OCI-LY7 (cell line): ENCODE data around the gene MOB3B. TPM values are rescaled to one million over a fixed set of nuclear protein-coding genes. Genes with fewer than 3 reads are reported as not detected.
"Not testable (repeated sequence)": the region's sequence is repeated elsewhere in the genome, so short reads cannot be mapped to it uniquely, and the experiment has no call there.

Experiments used
- BruUV-seq: library from RNA; stranded (reverse); fragments of 400-500 nt; replicated peaks from 2 replicates; lab custom pipeline; 2021; lab: Mats Ljungman, UMichigan
- CTCF ChIA-PET: fragments of 300-600 bp; sonication (Branson Sonifier 250); formaldehyde crosslinking; loops from one replicate; lab custom pipeline; 2022; ENCODE audit warnings: antibody characterized with exemption; ENCODE audit not compliant: unreplicated experiment; lab: Charles Lee
- POLR2A ChIA-PET: fragments of 300-600 bp; sonication (Branson Sonifier 250); formaldehyde crosslinking; loops from one replicate; lab custom pipeline; 2022; ENCODE audit warnings: antibody characterized with exemption; lab: Charles Lee
- DNase-seq: peaks from one replicate; pipeline ENCODE4 v3.0.0-alpha.2; 2015; ENCODE audit warnings: low spot score
- H2AFZ ChIP-seq: fragments of 200-600 bp; sonication (generic), shearing (Covaris generic); 2 replicates; pipeline ENCODE4 v1.6.1; 2014; ENCODE audit warnings: mild to moderate bottlenecking, antibody characterized with exemption, low read length, moderate library complexity
- H3K27ac ChIP-seq: fragments of 200-600 bp; sonication (generic); 2 replicates; pipeline ENCODE4 v1.5.1; 2014; ENCODE audit warnings: mixed run types, low read depth, mild to moderate bottlenecking, moderate library complexity, low read length, inconsistent platforms; ENCODE audit not compliant: poor library complexity, severe bottlenecking
- H3K36me3 ChIP-seq: fragments of 200-600 bp; sonication (generic); 2 replicates; pipeline ENCODE4 v1.6.1; 2014; ENCODE audit warnings: mild to moderate bottlenecking, antibody characterized with exemption, low read length, moderate library complexity, mixed read lengths; ENCODE audit not compliant: insufficient read depth
- H3K4me1 ChIP-seq: fragments of 200-600 bp; sonication (generic); 2 replicates; pipeline ENCODE4 v1.5.1; 2014; ENCODE audit warnings: mild to moderate bottlenecking, low read length; ENCODE audit not compliant: insufficient read depth, poor library complexity, severe bottlenecking
- H3K4me2 ChIP-seq: fragments of 200-600 bp; sonication (generic); 2 replicates; pipeline ENCODE4 v1.6.1; 2014; ENCODE audit warnings: mild to moderate bottlenecking, low read length
- H3K4me3 ChIP-seq: fragments of 200-600 bp; sonication (generic); 2 replicates; pipeline ENCODE4 v1.5.1; 2014; ENCODE audit warnings: mild to moderate bottlenecking, low read depth, low read length; ENCODE audit not compliant: poor library complexity, severe bottlenecking
- H3K79me2 ChIP-seq: fragments of 200-600 bp; sonication (generic); 2 replicates; pipeline ENCODE4 v1.6.1; 2016; ENCODE audit warnings: low read depth, mild to moderate bottlenecking, low read length, moderate library complexity, mixed read lengths; ENCODE audit not compliant: insufficient read depth
- H3K9me2 ChIP-seq: fragments of 200-600 bp; sonication (generic); 2 replicates; pipeline ENCODE4 v1.6.1; 2016; ENCODE audit warnings: mild to moderate bottlenecking, low read length, mixed read lengths; ENCODE audit not compliant: insufficient read depth
- H3K9me3 ChIP-seq: fragments of 200-600 bp; sonication (generic); 2 replicates; pipeline ENCODE4 v1.6.1; 2014; ENCODE audit warnings: mild to moderate bottlenecking, mixed run types, low read length, mixed read lengths
- H4K20me1 ChIP-seq: fragments of 200-600 bp; sonication (generic); 2 replicates; pipeline ENCODE4 v1.6.1; 2014; ENCODE audit warnings: mild to moderate bottlenecking, antibody characterized with exemption, low read length, moderate library complexity, mixed read lengths; ENCODE audit not compliant: insufficient read depth
- CTCF ChIP-seq: fragments of 200-600 bp; sonication (generic); conservative IDR thresholded peaks from 2 replicates; pipeline ENCODE4 v1.5.1; 2014; ENCODE audit warnings: mild to moderate bottlenecking, antibody characterized with exemption, low read length, moderate library complexity, mixed read lengths
- EZH2phosphoT487 ChIP-seq: fragments of 200-600 bp; sonication (generic); IDR thresholded peaks from 2 replicates; pipeline ENCODE4 v1.6.1; 2018; ENCODE audit warnings: low read depth, borderline replicate concordance, mild to moderate bottlenecking, mixed run types, antibody characterized with exemption, low read length, moderate library complexity, mixed read lengths
- intact Hi-C: fragments of 100-400 bp; cut with micrococcal nuclease; formaldehyde crosslinking; loops from one replicate; pipeline ENCODE4 v1.10.0; 2022; ENCODE audit not compliant: unreplicated experiment
- total RNA-seq, 2 experiments: library from RNA; depleted of rRNA in 1 of 2; stranded (reverse); fragments of >200 nt in 1 of 2; shearing (Covaris generic) in 1 of 2; gene quantifications; 2 replicates each; pipeline ENCODE4 v1.2.3, GENCODE V29; 2014 to 2022

Gene MOB3B
- total RNA-seq, 2 experiments from 2014 or later = 0.04 TPM; not detected in 1

- Histone ChIP-seq H3K36me3 (no peaks in the 10 kb centered on the region), H3K4me3 (no peak overlapping the region), H3K9me3 (no peaks in the 10 kb centered on the region), H4K20me1 (no peaks in the 10 kb centered on the region), H3K4me2 (no peak overlapping the region), H3K9me2 (no peaks in the 10 kb centered on the region), H2AFZ (no peak overlapping the region), H3K27ac (no peak overlapping the region), H3K4me1 (no peaks in the 10 kb centered on the region), H3K79me2 (no peaks in the 10 kb centered on the region)
- TF ChIP-seq EZH2phosphoT487 (no peak), CTCF (no peak)
- POLR2A ChIA-PET = interaction anchor here (1.0 kb wide), 1 partner anchor 31 kb away, joined by 3 read pairs; no protein-coding TSS in a partner anchor
- intact Hi-C loops = loop anchor here (5.0 kb wide), 1 partner anchor 651 kb away; no protein-coding TSS in a partner anchor
- DNase-seq = no peak
- CTCF ChIA-PET = no interaction called here
- BruUV-seq = no TSS peak
These were observed 26.0 kb downstream of the MOB3B start for GRCh38 chr9:27503623-27504022.

DNA sequence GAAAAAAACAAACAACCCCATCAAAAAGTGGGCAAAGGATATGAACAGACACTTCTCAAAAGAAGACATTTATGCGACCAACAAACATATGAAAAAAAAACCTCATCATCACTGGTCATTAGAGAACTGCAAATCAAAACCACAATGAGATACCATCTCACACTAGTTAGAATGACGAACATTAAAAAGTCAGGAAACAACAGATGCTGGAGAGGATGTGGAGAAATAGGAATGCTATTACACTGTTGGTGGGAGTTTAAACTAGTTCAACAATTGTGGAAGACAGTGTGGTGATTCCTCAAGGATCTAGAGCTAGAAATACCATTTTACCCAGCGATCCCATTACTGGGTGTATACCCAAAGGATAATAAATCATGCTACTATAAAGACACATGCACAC lies 28.7 kb downstream of the MOB3B start:
- DNase-seq, H3K36me3 ChIP-seq, BruUV-seq, H3K27ac ChIP-seq, H2AFZ ChIP-seq, CTCF ChIA-PET, H4K20me1 ChIP-seq, H3K9me2 ChIP-seq, H3K4me1 ChIP-seq, H3K9me3 ChIP-seq, H3K4me2 ChIP-seq, H3K4me3 ChIP-seq, H3K79me2 ChIP-seq: not testable (repeated sequence)
- POLR2A ChIA-PET = interaction anchor here (0.6 kb wide), 1 partner anchor 22 kb away, joined by 5 read pairs; no protein-coding TSS in a partner anchor
- intact Hi-C loops = loop anchor here (5.0 kb wide), 1 partner anchor 649 kb away; no protein-coding TSS in a partner anchor

DNA sequence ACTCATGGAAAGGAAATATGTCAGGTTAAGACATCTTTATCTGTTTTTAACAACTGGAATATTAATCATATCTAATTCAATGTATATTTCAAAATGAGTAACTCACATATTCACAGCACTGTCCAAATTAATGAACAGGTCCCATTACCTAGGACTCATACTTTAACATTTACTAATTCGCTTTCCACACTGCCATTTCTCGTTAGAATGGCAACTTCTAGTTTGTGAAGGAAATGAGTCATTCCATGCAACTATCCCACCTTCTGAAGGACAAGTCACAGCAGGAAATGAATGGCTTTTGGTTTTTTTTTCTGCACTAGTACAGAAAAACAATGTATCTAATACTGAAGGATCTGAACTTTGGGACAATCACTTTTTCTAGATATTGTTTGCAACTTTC lies 30.2 kb downstream of the MOB3B start:
- Histone ChIP-seq H3K36me3 (no peaks in the 10 kb centered on the region), H3K9me3 (no peaks in the 10 kb centered on the region), H3K27ac (no peak overlapping the region), H2AFZ (no peak overlapping the region), H3K9me2 (no peaks in the 10 kb centered on the region), H3K79me2 (no peaks in the 10 kb centered on the region), H3K4me3 (no peak overlapping the region), H3K4me1 (no peaks in the 10 kb centered on the region), H3K4me2 (no peak overlapping the region), H4K20me1 (no peaks in the 10 kb centered on the region)
- no TSS peak for BruUV-seq
- TF ChIP-seq EZH2phosphoT487 (no peak), CTCF (no peak)
- intact Hi-C loops = no loop called here
- ChIA-PET POLR2A (no interaction called here), CTCF (no interaction called here)
- DNase-seq = no peak
